Measurements from ENCODE around the gene NSUN7.
A peak's percentile ranks its signal among the peaks of the same experiment; 100 is the strongest.

Gene NSUN7

GRCh38 chr4:40733752-40734151, 16.0 kb upstream of the NSUN7 start:
- no peak for DNase-seq

GRCh38 chr4:40734497-40734896, 15.3 kb upstream of the NSUN7 start:
- H3K4me3 ChIP-seq (ENCODE audit: insufficient read depth, low read depth, low read length, poor library complexity, severe bottlenecking), result no peak overlapping the region
- no peaks in the 10 kb centered on the region for H3K27me3 ChIP-seq (replicated peaks; ENCODE audit: control insufficient read depth, insufficient read depth, low read length, poor library complexity, severe bottlenecking)
- no peak for DNase-seq
- no peaks in the 10 kb centered on the region for H3K9me3 ChIP-seq (ENCODE audit: control insufficient read depth, low read length)
- no peaks in the 10 kb centered on the region for H3K36me3 ChIP-seq (ENCODE audit: control insufficient read depth, insufficient read depth, low read length)
- H3K4me1 ChIP-seq (ENCODE audit: control insufficient read depth, insufficient read depth, low read length, poor library complexity, severe bottlenecking), result no peaks in the 10 kb centered on the region
- no peak overlapping the region for H3K27ac ChIP-seq (ENCODE audit: insufficient read depth, low read length, poor library complexity, severe bottlenecking)

More at GRCh38 chr4:40733752-40734151, 16.0 kb upstream of the NSUN7 start:
- Histone ChIP-seq H3K27ac (ENCODE audit: insufficient read depth, low read length, poor library complexity, severe bottlenecking) (no peak overlapping the region), H3K4me3 (ENCODE audit: insufficient read depth, low read depth, low read length, poor library complexity, severe bottlenecking) (no peak overlapping the region), H3K27me3 (replicated peaks; ENCODE audit: control insufficient read depth, insufficient read depth, low read length, poor library complexity, severe bottlenecking) (no peaks in the 10 kb centered on the region), H3K9me3 (ENCODE audit: control insufficient read depth, low read length) (no peaks in the 10 kb centered on the region), H3K36me3 (ENCODE audit: control insufficient read depth, insufficient read depth, low read length) (no peaks in the 10 kb centered on the region), H3K4me1 (ENCODE audit: control insufficient read depth, insufficient read depth, low read length, poor library complexity, severe bottlenecking) (no peaks in the 10 kb centered on the region)

GRCh38 chr4:40736910-40737309, 12.8 kb upstream of the NSUN7 start:
- DNase-seq, result no peak
- no peaks in the 10 kb centered on the region for H3K9me3 ChIP-seq (ENCODE audit: control insufficient read depth, low read length)
- no peak overlapping the region for H3K4me3 ChIP-seq (ENCODE audit: insufficient read depth, low read depth, low read length, poor library complexity, severe bottlenecking)

GRCh38 chr4:40737879-40738278, 11.9 kb upstream of the NSUN7 start:
- H3K27me3 ChIP-seq (replicated peaks; ENCODE audit: control insufficient read depth, insufficient read depth, low read length, poor library complexity, severe bottlenecking), result no peaks in the 10 kb centered on the region
- H3K4me3 ChIP-seq (ENCODE audit: insufficient read depth, low read depth, low read length, poor library complexity, severe bottlenecking), result no peak overlapping the region
- H3K27ac ChIP-seq (ENCODE audit: insufficient read depth, low read length, poor library complexity, severe bottlenecking), result no peak overlapping the region
- H3K9me3 ChIP-seq (ENCODE audit: control insufficient read depth, low read length), result no peaks in the 10 kb centered on the region
- H3K4me1 ChIP-seq (ENCODE audit: control insufficient read depth, insufficient read depth, low read length, poor library complexity, severe bottlenecking), result no peaks in the 10 kb centered on the region
- H3K36me3 ChIP-seq (ENCODE audit: control insufficient read depth, insufficient read depth, low read length), result no peaks in the 10 kb centered on the region
- DNase-seq, result no peak

More at GRCh38 chr4:40736910-40737309, 12.8 kb upstream of the NSUN7 start:
- no peaks in the 10 kb centered on the region for H3K36me3 ChIP-seq (ENCODE audit: control insufficient read depth, insufficient read depth, low read length)
- H3K27me3 ChIP-seq (replicated peaks; ENCODE audit: control insufficient read depth, insufficient read depth, low read length, poor library complexity, severe bottlenecking), result no peaks in the 10 kb centered on the region
- no peaks in the 10 kb centered on the region for H3K4me1 ChIP-seq (ENCODE audit: control insufficient read depth, insufficient read depth, low read length, poor library complexity, severe bottlenecking)
- no peak overlapping the region for H3K27ac ChIP-seq (ENCODE audit: insufficient read depth, low read length, poor library complexity, severe bottlenecking)

GRCh38 chr4:40739347-40739746, 10.4 kb upstream of the NSUN7 start:
- DNase-seq, result no peak
- Histone ChIP-seq H3K27me3 (replicated peaks; ENCODE audit: control insufficient read depth, insufficient read depth, low read length, poor library complexity, severe bottlenecking) (no peaks in the 10 kb centered on the region), H3K27ac (ENCODE audit: insufficient read depth, low read length, poor library complexity, severe bottlenecking) (no peak overlapping the region), H3K36me3 (ENCODE audit: control insufficient read depth, insufficient read depth, low read length) (no peaks in the 10 kb centered on the region), H3K9me3 (ENCODE audit: control insufficient read depth, low read length) (no peaks in the 10 kb centered on the region), H3K4me1 (ENCODE audit: control insufficient read depth, insufficient read depth, low read length, poor library complexity, severe bottlenecking) (no peaks in the 10 kb centered on the region), H3K4me3 (ENCODE audit: insufficient read depth, low read depth, low read length, poor library complexity, severe bottlenecking) (no peak overlapping the region)

- no peak overlapping the region for H3K4me3 ChIP-seq (ENCODE audit: insufficient read depth, low read depth, low read length, poor library complexity, severe bottlenecking)
- no peaks in the 10 kb centered on the region for H3K4me1 ChIP-seq (ENCODE audit: control insufficient read depth, insufficient read depth, low read length, poor library complexity, severe bottlenecking)
- H3K36me3 ChIP-seq (ENCODE audit: control insufficient read depth, insufficient read depth, low read length), result no peaks in the 10 kb centered on the region
- H3K27me3 ChIP-seq (replicated peaks; ENCODE audit: control insufficient read depth, insufficient read depth, low read length, poor library complexity, severe bottlenecking), result peaks cover 6% of the 10 kb centered on the region
- H3K9me3 ChIP-seq (ENCODE audit: control insufficient read depth, low read length), result no peaks in the 10 kb centered on the region
- DNase-seq, result no peak
- H3K27ac ChIP-seq (ENCODE audit: insufficient read depth, low read length, poor library complexity, severe bottlenecking), result no peak overlapping the region
Measured at GRCh38 chr4:40744218-40744617, 5.5 kb upstream of the NSUN7 start.

GRCh38 chr4:40745285-40745984, 4.3 kb upstream of the NSUN7 start:
- peaks cover 2% of the 10 kb centered on the region for H3K4me1 ChIP-seq (ENCODE audit: control insufficient read depth, insufficient read depth, low read length, poor library complexity, severe bottlenecking)
- no peaks in the 10 kb centered on the region for H3K36me3 ChIP-seq (ENCODE audit: control insufficient read depth, insufficient read depth, low read length)
- H3K4me3 ChIP-seq (ENCODE audit: insufficient read depth, low read depth, low read length, poor library complexity, severe bottlenecking), result no peak overlapping the region
- H3K9me3 ChIP-seq (ENCODE audit: control insufficient read depth, low read length), result no peaks in the 10 kb centered on the region
- no peak overlapping the region for H3K27ac ChIP-seq (ENCODE audit: insufficient read depth, low read length, poor library complexity, severe bottlenecking)
- peaks cover 17% of the 10 kb centered on the region for H3K27me3 ChIP-seq (replicated peaks; ENCODE audit: control insufficient read depth, insufficient read depth, low read length, poor library complexity, severe bottlenecking)
- no peak for DNase-seq

GRCh38 chr4:40747207-40747835, 2.4 kb upstream of the NSUN7 start:
- no peak overlapping the region for H3K4me3 ChIP-seq (ENCODE audit: insufficient read depth, low read depth, low read length, poor library complexity, severe bottlenecking)
- peaks cover 25% of the 10 kb centered on the region for H3K27me3 ChIP-seq (replicated peaks; ENCODE audit: control insufficient read depth, insufficient read depth, low read length, poor library complexity, severe bottlenecking)
- no peak overlapping the region for H3K27ac ChIP-seq (ENCODE audit: insufficient read depth, low read length, poor library complexity, severe bottlenecking)
- H3K36me3 ChIP-seq (ENCODE audit: control insufficient read depth, insufficient read depth, low read length), result no peaks in the 10 kb centered on the region
- H3K9me3 ChIP-seq (ENCODE audit: control insufficient read depth, low read length), result no peaks in the 10 kb centered on the region
- DNase-seq, result no peak
- H3K4me1 ChIP-seq (ENCODE audit: control insufficient read depth, insufficient read depth, low read length, poor library complexity, severe bottlenecking), result peaks cover 2% of the 10 kb centered on the region

GRCh38 chr4:40750461-40751258, 905 bp downstream of the NSUN7 start:
- H3K27me3 ChIP-seq (replicated peaks; ENCODE audit: control insufficient read depth, insufficient read depth, low read length, poor library complexity, severe bottlenecking), result peaks cover 25% of the 10 kb centered on the region
- peak overlapping the region; percentile 52 for H3K4me3 ChIP-seq (ENCODE audit: insufficient read depth, low read depth, low read length, poor library complexity, severe bottlenecking)
- H3K36me3 ChIP-seq (ENCODE audit: control insufficient read depth, insufficient read depth, low read length), result no peaks in the 10 kb centered on the region
- no peak overlapping the region for H3K27ac ChIP-seq (ENCODE audit: insufficient read depth, low read length, poor library complexity, severe bottlenecking)
- H3K4me1 ChIP-seq (ENCODE audit: control insufficient read depth, insufficient read depth, low read length, poor library complexity, severe bottlenecking), result peaks cover 2% of the 10 kb centered on the region
- no peaks in the 10 kb centered on the region for H3K9me3 ChIP-seq (ENCODE audit: control insufficient read depth, low read length)
- DNase-seq, result no peak

GRCh38 chr4:40755616-40756015, 5.9 kb downstream of the NSUN7 start:
- H3K27ac ChIP-seq (ENCODE audit: insufficient read depth, low read length, poor library complexity, severe bottlenecking), result no peak overlapping the region
- no peaks in the 10 kb centered on the region for H3K4me1 ChIP-seq (ENCODE audit: control insufficient read depth, insufficient read depth, low read length, poor library complexity, severe bottlenecking)
- no peaks in the 10 kb centered on the region for H3K36me3 ChIP-seq (ENCODE audit: control insufficient read depth, insufficient read depth, low read length)
- H3K4me3 ChIP-seq (ENCODE audit: insufficient read depth, low read depth, low read length, poor library complexity, severe bottlenecking), result no peak overlapping the region
- H3K27me3 ChIP-seq (replicated peaks; ENCODE audit: control insufficient read depth, insufficient read depth, low read length, poor library complexity, severe bottlenecking), result peaks cover 6% of the 10 kb centered on the region
- H3K9me3 ChIP-seq (ENCODE audit: control insufficient read depth, low read length), result no peaks in the 10 kb centered on the region
- no peak for DNase-seq
